ENCODE results near the gene CLEC7A.

Gene CLEC7A

DNA sequence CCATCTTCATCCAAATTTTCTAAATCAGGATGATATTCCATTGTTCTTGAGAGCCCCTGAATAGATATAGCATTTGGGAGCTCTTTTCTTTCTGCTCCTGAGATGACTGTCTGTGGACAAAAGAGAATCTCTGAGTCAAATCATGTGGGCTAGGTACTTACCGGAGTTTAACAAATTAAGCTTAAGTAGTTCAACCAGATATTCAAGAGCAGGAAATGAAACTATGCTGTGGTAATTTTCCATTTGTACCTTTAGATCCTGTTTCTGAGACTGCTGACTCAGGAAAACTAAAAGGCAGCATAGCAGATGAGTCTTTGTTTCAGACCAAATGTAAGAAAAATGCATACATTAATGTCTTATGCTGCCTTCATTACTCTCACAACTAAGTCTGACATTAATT lies at the start of gene CLEC7A:
Gene CLEC7A (minus strand): TSS at position 158 of the 400 bp plus-strand sequence. CDS start 117 bp downstream, at position 41.
- no peak for DNase-seq

DNA sequence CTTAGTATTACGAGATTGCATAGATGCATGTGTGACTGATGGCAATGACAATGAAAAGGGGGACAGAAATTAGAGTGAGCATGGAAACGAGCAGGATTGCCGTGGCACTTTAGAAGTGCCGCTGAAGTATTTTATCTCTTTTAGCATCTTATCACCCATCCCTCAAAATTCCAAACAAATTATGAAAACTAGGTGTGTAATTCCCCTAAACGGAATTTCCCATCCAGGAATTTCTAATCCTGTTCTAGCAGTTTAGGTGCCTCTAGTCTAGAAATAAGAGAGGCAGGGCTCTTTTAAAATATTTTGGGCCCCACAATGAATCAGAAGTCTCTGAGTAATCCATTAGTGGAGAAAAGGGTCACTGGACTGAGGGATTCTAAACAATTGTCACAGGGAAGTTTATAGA lies 49.8 kb upstream of the CLEC7A start:
- DNase-seq, result no peak

DNA sequence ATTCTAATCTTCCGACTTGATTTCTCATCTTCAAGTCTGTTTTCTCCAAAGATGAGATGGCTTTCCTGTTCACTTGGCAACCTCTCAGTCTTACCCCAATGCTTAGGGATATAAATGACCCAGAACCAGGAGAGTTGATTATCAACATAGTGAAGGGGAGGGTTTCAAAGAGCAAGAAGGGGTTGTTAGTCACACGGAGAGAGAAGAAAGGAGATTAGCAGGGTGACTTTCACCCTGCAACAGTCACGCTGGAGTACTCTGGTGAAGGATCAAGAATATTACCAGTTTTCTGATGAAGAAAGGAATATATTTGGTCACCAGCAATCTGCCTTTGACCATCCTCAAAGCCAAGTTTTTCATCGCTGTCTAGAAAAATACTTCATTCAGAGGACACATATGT lies 48.8 kb upstream of the CLEC7A start, which contains the start of gene TMEM52B:
Gene TMEM52B (plus strand): TSS at position 212 of the 400 bp plus-strand sequence. CDS start 543 bp downstream, outside the sequence.
- DNase-seq, result no peak

- DNase-seq, result no peak
Observed at GRCh38 chr12:10175846-10176636, 46.0 kb upstream of the CLEC7A start.

DNA sequence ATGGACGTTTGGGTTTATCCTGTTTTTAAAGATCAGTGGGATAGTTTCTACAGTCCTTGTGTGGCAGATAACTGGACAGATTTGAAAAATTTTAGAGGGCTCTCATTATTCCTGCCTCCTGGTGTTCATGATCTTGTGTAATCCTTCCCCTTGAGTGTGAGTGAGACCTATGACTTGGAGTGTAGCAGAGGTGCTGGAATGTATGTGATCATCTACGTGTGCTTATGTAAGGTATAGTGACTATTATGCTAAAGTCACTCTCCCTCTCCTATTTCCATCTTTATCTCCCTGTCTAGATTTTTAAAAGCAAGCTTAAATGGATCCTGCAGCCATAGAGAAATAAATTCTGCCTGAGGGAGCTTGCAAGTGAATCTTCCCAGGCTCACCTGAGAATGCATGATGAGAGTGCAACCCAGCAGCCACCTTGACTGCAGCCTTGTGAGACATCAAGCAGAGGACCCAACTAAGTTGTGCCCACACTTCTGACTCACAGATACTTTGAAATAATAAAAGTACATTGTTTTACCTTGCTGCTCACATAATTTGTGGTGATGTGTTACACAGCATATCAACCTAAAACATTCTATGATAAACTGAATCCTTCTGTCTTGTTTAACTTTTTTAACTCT lies 45.1 kb upstream of the CLEC7A start:
- DNase-seq, result no peak

DNA sequence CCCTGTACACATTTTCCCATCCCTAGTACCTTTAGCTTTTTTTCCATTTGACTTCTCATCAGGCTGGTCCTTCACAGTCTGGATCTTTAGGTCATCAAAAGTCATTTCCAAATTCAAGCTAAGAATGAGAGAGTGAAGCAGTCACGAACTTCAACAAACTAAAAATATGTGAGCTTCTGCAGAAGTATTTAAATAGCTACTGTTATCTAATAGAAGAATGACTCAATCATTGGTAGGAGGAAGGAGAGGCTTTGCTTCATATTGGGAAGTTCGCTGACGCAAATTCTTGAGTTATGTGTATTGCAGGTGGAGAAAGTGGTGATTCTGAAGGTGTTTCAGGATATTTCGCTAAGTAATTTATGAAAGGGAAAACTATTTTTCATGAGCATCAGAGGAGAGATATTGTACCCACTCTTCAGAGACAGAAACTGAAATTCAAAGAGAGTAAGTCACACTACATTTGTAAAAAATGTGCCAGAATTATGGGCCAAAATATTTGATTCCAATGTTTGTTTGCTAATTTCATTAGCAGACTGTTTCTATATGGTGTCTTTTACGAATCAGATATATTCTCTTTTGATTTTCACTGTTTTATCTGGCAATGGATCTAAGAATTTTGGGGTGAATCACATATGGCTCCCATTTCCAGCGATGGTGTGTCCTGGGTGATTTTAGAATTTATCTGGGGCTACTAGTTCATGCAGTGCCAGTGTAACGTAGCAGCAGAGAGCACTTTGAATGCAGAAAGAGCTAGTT lies 42.2 kb upstream of the CLEC7A start, which contains the start of gene OLR1:
Gene OLR1 (minus strand): TSS at position 160 of the 756 bp plus-strand sequence. CDS start 55 bp downstream, at position 105.
- DNase-seq, result no peak

DNA sequence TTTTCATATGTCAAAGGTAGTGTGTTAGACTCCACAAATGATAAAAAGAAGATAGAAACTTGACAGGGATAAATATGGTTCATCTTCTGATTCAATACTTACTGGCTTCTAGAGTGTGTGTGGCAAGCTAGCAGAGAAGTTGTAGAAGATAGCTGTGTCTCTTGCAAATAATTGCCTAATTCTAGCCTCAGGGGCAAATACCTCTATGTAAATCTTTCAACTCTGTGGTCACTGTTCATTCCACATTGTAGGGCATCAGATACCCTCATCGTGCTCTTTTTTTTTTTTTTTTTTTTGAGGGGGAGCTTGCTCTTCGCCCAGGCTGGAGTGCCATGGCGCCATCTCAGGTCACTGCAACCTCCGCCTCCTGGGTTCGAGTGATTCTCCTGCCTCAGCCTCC lies 40.2 kb upstream of the CLEC7A start:
- DNase-seq, result no peak

DNA sequence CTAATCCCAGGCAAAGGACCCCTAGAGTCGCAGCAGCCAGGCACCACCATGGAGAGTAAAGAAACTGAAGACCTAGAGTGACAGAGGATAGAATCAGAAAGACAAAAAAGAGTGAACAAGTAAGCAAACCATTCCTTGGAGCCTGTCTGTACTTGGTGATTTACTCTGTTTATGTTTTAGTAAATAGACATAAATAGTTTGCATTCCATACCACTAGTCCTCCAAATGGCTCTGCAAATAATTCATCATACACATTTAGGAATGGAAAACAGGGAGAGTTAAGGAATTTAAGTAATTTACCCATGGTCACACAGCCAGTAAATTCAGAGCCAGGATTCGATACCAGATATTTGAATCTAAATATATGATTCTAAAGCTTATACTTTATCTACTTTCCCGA lies 39.1 kb upstream of the CLEC7A start:
- DNase-seq, result no peak

GRCh38 chr12:10167599-10167998 lies 37.6 kb upstream of the CLEC7A start:
- no peak for DNase-seq

- no peak for DNase-seq
Observed at GRCh38 chr12:10165421-10165820, 35.4 kb upstream of the CLEC7A start.

- no peak for DNase-seq
Observed at GRCh38 chr12:10163084-10163483, 33.1 kb upstream of the CLEC7A start.

- no peak for DNase-seq
Observed at GRCh38 chr12:10160617-10161385, 30.8 kb upstream of the CLEC7A start.

DNA sequence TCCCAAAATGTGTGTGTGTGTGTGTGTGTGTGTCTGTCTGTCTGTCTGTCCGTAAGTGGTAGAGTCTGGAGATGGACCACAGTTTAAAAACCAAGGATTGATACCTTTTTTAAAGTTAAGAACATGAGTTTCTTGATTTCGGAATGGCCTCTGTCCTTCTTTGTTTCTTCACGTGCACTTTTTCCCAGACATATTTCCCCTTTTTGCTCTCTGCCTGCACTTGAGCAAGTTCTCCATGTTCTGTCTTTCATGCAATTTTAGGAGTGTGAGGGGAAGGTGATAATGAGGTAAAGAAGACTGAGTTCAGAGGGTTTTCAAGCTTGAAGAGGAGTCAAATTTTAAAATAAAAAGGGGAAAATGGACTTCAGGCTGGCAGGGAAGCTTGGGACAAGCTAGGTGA lies 29.3 kb upstream of the CLEC7A start:
- no peak for DNase-seq

DNA sequence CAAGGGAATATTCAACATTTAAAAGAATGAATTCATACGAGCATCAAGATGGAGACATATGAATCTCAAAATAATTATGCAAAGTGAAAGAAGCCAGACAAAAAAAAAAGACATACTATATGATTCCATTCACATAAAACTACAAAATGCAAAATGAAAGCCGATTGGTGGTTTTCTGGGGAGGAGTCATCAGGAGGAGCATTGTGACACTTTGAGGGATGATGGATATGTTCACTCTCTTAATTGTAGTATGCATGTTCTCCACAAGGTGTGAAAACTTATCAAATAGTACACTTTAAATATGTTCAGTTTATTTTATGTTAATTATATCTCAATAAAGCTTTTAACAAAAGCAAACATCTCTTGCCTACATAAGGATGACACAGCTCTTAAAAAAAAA lies 28.4 kb upstream of the CLEC7A start:
- no peak for DNase-seq

DNA sequence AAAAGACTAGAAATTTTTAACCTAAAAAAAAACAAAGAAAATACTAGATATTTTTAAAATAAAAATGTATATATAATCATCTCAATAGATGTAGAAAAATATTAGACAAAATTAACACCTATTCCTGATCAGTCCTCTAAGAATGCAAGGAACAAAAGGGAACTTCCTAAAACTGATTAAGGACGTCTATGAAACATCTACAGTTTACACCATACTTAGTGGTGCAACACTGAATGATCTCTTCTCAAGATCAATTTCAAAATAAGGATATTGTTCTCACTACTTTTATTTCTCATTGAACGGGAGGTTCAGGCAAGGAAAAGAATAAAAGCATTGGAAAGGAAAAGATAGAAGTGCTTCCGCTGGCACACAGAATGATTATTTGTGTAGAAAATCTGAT lies 26.0 kb upstream of the CLEC7A start:
- no peak for DNase-seq

DNA sequence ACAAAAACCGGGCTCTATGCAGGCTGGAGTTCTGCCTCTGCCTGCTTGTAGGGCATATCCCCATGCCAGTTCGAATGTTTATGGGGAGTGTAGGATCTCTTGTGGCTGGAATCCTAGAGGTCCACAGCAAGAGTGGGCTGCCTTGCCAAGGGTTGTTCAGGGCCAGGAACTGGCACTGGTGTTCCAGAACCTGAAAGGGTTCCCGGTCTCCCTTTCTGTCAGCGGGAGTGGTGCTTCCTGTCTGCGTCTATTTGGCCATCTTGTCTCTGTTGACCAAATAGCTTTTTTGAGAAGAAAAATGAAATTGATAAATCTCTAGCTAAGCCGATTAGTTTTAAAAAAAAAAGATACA lies 24.1 kb upstream of the CLEC7A start:
- no peak for DNase-seq

- DNase-seq, result no peak
Observed at GRCh38 chr12:10153271-10154144, 23.5 kb upstream of the CLEC7A start.

DNA sequence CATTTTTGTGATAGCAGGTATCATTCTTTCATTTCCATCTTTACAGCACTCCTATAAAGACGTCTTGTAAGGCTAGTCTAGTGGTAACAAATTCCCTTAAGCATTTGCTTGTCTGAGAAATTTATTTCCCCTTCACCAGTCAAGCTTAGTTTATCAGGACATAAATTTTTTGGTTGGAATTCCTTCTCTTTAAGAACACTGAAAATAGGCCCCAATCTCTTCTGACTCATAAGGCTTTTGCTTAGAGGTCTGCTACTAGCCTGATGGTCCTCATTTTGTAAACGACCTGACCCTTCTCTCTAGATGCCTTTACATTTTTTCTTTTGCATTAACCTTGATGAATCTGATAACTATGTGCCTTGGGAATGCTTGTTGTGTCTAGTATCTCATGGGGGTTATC lies 21.6 kb upstream of the CLEC7A start:
- no peak for DNase-seq

DNA sequence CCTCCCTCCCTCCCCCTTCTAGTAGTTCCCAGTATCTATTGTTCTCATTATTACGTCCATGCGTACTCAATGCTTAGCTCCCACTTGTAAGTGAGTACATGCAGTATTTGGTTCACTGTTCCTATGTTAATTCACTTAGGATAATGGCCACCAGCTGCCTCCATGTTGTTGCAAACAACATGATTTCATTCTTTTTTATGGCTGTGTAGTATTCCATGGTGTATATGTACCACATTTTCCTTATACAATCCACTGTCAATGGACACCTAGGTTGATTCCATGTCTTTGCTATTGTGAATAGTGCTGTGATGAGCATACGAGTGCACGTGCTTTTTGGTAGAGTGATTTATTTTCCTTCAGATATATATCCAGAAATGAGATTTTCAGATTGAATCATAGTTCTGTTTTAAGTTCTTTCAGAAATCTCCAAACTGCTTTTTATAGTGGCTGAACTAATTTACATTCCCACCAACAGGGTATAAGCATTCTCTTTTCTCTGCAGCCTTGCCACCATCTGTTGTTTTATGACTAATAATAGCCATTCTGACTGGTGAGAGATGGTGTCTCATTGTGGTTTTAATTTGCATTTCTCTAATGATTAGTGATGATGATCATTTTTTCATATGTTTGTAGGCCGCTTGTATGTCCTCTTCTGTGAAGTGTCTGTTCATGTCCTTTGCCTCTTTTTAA lies 17.9 kb upstream of the CLEC7A start:
- DNase-seq, result no peak

DNA sequence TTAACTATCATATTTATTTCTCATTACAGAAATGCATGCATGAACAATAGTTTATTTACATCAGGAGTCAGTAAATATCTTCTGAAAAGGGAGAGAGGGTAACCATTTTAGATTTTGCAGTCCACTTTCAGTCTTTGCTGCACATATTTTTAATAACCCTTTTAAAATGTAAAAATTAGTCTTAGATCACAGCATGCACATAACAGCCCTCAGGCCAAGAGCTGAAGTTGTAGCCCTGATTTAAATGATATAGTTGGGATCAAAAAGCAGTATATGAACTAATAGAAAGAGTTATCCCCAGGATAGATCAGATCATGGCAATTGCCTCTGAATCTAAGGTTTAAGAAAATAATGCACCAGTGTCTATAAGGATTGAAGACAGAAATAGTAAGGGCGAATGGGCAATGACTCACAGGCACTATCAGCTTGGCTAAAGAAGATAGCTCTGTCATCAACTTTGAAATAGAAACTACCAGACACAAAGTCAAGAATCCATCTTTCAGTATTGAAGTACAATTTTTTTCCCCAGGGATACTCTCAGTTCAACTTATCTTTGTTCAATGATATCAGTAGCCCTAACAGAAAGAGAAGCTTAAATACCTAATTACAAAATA lies 13.1 kb upstream of the CLEC7A start:
- no peak for DNase-seq

GRCh38 chr12:10140001-10140400 lies 10.0 kb upstream of the CLEC7A start:
- DNase-seq, result no peak
